ENCODE data around the gene S100A13.
"Not testable (repeated sequence)": the region's sequence is repeated elsewhere in the genome, so short reads cannot be mapped to it uniquely, and the experiment has no call there.

The S100A13 gene

DNA sequence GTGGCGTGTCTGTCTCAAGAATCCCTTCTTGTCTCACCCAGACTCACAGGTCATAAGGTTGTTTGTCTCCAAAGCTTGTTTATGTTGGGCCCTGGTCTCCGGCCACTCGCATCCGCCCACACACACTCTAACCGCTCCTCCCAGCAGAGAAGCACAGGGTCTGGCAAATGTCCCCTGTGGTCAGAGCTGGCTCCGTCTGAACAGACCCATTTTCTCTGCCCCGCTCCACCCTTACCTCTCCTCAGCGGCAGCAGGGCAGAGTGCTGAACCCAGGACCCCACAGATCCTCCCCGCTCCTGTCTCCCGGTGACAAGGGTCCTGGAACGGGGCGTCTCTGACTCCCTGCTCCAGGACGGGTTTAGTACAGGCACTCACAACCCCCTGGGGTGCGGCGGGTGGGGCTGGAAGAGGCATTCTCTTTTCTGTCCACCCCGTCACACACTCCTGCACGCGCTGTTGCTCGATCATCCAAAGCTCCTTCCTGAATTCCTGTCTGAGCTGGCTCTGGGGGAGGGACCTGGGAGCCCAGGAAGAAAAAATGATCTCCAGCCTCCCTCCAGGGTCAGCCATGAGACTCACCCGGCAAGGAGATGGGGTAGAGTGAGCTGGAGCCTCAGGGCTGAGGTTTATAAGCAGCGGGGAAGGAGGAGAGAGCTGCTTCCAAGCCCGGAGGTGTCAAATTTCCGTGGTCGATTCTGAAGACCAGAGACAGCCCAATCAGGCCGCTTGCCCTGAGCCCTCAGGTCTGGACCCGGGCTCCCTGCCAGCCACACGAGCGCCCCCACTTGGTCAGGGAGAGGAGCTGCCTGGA, at the start of gene S100A13:
TSS of gene S100A13 (minus strand) at position 602 of the 811 bp plus-strand sequence. CDS start 1,033 bp downstream, outside the sequence.
- peak in 37 of 56 donors; percentile 20 to 75 (median 49) for DNase-seq

DNA sequence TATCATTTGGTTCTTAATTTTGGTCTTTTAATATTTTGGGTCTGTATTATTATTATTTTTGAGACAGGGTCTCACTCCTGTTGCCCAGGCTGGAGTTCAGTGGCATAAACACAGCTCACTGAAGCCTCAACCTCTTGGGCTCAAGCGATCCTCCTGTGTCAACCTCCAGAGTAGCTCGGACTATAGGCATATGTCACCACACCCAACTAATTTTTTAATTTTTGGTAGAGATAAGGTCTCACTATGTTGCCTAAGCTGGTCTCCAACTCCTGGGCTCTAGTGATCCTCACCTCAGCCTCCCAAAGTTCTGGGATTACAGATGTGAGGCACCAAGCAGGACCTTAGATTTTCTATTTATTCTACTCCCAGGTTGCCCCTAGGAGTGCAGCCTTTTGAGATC, 46.2 kb upstream of the S100A13 start:
- DNase-seq, result no peak

DNA sequence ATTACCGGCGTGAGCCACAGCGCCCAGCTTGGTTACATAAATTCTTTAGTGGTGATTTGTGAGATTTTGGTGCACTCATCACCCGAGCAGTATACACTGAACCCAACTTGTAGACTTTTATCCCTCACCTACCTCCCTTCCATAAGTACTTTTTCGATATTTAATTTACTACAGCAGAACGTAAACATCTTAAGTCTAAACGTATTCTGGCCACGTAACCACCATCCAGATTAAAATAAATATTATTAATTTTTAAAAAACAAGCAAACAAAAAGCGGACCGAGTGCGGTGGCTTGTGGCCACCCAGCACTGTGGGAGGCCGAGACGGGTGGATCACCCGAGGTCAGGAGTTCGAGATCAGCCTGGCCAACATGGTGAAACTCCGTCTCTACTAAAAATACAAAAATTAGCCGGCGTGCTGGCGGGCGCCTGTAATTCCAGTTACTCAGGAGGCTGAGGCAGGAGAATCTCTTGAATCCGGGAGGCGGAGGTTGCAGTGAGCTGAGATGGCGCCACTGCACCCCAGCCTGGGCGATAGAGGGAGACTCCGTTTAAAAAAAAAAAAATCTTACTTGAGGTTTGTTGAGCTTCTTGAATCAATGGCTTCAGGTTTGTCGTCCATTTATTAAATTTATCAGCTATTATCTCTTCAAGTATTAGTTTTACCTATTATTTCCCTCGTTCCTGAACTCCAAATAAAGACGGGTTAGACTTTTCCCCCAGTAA, 44.5 kb upstream of the S100A13 start:
- peak in 8 of 56 donors; percentile 16 to 51 (median 20) for DNase-seq

DNA sequence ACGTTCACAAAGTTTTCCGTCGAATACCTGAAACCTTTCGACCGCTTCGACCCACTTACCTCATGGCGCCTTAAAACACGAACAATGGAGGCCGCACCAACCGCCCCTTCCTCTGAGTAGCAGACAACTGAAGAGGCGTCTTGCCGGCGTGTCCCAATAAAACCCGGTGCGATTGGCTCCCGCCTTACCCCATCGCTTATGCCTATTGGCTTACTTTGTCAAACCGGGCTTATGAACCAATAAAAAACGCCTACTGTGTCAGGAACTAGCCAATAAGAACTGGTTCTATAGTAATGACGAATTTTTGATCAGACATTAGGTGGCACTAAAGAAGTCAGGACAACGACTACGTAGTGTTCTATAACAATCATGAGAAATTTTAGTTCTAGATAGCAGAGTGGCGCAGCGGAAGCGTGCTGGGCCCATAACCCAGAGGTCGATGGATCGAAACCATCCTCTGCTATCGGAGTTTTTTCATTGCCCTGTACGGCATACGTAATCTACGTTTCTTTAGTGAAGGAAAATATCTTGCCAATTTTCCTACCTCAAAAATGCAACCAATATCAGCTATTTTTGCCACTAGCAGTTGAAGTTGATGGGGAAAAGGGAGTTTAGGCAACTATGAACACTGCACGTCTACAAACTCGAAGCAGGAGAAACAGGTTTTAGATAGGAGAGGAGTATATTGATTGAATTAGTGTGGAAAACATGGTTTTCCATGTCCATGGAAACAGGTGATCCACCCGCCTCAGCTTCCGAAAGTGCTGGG, 43.7 kb upstream of the S100A13 start, which contains the start of gene ILF2:
TSS of gene ILF2 (minus strand) at position 135 of the 769 bp plus-strand sequence. CDS start at position 64, 71 bp downstream.
- peak; percentile 52 to 98 (median 91) for DNase-seq

DNA sequence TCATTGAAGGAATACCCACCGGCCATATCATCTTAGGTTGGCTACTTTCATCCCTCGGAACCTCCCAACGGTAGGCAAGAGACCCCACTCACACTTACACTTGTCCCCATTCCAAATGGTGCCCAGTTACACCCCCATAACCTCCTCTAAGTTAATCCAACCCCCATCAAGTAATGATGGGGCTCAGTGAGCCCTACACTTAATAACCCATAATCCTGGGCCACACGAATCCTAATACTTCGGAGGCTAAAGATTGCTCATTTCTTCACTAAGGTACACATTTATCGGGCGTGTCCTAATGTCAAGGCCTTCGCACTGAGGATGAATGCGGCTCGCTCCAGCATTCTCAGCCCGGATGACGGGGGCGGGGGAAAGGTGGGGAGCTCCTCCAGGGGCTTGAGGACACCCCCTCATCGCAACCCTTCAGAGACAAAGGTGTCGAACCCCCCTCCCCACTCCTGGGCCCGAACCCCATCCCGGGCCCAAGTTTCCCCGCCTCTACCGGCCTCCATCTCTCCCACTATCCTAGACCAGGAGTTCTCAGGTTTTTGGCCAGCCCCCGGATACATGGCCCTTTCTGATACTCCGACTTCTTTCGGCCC, 43.1 kb upstream of the S100A13 start:
- no peak for DNase-seq

DNA sequence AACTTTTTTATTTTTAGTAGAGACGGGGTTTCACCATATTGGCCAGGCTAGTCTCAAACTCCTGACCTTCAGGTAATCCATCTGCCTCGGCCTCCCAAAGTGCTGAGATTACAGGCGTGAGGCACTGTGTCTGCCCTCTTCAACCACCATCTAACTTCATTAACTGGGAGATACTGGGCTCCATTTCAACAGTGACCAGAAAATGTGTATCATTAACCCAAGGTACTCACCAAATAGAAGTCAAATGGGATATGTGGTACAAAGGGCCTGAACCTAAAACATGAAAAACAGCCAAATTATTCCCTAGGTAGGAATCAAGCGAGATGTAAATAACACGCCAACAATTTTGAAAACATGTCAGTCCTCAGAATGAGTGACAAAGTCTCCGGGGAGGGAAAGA, 42.3 kb upstream of the S100A13 start:
- no peak for DNase-seq

DNA sequence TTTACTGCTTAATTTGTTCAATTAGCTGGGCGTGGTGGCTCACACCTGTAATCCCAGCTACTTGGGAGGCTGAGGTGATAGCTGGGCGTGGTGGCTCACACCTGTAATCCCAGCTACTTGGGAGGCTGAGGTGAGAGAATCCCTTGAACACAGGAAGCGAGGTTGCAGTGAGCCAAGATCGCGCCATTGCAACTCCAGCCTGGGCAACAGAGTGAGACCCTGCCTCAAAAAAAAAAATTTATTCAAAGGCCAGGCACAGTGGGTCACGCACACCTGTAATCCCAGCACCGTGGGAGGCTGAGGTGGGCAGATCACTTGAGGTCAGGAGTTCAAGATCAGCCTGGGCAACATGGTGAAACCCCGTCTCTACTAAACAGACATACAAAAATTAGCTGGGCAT, 41.4 kb upstream of the S100A13 start:
- not testable (repeated sequence) for DNase-seq

DNA sequence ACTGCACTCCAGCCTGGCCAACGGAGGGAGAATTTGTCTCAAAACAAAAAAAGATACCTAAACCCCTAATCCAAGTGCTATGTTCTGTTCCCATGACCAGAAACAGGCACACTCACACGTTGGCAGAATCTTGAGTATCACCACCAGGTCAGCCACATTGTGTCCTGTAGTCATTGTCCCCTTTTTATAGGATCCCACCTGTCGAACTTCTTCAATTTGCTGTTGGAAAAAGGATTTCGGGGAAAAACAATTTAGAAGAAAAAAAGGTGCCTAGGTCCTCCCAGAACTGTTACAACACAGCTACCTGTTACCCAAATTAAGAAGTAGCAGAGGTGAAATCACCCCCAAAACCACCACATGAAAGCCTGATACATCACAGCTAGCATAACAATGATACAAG, 40.1 kb upstream of the S100A13 start:
- no peak for DNase-seq

DNA sequence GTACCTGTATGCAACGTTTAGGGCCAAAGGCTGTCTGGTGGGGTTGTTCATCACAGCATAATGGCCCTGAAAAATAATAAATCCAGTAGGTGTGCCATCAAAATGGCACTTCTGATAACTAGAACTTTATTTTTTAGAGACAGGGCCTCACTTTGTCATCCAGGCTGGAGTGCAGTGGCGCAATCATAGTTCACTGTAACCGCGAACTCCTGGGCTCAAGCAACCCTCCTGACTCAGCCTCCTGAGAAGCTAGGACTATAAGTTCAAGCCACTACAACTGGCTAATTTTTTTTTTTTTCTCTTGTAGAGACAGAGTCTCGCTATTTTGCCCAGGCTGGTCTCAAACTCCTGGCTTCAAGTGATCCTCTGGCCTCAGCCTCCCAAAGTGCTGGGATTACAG, 35.9 kb upstream of the S100A13 start:
- no peak for DNase-seq

DNA sequence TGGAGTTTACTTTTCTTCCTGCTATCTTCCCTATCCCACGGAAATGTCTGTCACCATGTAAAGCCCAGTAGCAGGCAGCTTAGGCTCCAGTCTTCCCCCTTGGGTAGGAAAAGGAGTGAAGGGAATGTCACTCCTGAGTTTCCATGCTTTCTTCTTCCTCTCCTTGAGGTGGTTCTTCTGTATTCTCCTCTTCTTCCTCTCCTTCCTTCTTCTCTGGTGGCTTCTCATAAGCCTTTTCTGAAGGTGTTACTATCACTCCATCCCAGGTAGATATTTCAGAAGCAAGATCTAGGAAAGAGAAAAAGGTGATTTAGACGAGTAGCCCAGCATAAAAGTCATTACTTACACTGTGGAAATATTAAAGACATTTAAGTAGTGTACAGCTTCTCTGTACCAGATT, 35.0 kb upstream of the S100A13 start:
- DNase-seq, result no peak

DNA sequence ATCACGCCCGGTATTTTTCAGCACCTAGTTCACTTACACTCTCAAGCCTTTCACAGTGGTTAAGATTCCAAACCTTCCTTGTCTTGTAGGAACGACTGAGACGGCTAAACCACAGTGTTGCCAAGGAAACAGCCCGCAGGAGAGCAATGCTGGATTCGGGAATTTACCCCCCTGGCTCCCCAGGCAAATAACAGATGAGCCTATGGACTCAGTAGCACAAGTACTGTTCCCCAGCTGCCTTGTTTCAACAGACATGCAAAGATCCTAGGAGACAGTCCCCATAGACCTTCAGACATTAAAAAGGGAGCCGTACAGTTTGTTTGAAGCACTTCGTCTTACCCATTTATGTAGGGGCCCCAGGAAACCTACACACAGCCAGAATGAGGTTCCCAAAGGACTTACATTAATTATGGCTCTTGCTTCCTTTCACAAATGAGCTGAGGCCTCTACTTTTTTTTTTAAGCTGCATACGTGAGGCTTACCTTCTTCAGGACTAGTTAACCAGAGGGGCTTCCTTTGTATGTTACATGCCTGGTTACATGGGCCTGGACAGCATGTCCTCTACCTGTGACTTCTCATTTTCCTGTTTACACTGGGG, 33.9 kb upstream of the S100A13 start:
- DNase-seq, result no peak

DNA sequence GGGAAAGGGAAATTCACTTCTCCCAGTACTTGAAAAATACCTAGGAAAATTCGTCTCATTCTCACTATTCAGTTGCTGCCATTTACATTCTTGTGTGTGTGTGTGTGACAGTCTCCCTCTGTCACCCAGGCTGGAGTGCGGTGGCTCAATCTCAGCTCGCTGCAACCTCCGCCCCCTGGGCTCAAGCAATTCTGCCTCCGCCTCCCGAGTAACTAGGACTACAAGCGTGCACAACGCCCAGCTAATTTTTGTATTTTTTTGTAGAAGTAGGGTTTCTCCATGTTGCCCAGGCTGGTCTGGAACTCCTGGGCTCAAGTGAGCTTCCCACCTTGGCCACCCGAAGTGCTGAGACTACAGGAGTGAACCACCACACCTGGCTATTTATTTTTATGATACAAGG, 32.4 kb upstream of the S100A13 start:
- DNase-seq, result no peak

DNA sequence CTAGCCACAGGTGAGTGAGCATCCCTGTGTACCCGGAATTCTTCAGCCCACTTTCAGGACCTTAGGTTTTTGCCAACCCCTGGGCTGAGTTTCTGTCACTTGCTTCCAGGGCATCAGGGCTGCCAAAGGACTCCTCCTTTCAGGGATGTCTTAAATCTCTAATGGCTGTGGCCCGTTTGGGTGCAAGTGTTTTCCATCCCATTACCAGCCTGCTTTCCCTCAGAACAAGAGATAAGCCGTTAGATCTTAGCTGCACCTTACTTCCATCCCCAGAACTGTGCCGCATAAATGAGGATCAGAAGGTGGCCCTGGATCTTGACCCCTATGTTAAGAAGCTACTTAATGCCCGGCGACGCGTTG, 31.9 kb upstream of the S100A13 start:
- no peak for DNase-seq

DNA sequence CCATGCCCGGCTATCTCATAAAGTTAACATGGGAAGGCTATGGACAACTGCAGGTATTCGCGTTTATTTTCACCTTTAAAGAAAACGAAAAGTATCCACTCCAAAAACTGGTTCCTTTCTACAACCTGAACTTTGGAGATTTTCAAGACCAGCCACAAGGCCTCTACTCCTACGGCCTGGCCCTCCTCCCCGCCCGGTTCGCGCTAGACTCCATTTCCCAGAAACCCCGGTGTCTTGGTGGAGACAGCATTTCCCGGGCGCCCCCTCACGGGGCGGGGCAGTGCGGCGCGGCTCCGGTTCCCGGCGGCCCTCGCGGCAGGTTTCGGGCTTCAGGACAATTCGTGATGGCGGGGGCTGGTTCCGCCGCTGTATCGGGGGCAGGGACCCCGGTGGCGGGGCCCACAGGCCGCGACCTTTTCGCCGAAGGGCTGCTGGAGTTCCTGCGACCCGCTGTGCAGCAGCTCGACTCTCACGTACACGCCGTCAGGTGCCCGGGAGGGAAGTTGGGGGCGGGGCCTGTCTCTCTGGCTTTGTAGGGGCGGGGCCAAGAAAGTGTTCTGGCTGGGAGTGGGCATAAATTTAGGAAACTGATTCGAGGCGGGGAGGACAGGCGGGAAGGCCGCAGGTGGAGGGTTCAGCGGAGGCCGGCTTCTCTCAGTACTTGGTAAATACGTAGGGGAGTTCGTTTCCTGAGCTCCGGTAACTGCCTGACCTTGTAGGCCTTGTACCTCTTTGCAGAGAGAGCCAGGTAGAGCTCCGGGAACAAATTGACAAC, 31.3 kb upstream of the S100A13 start, which contains the start of gene SNAPIN:
TSS of gene SNAPIN (plus strand) at position 304 of the 775 bp plus-strand sequence. CDS start at position 345, 41 bp downstream.
- peak; percentile 47 to 96 (median 85) for DNase-seq

DNA sequence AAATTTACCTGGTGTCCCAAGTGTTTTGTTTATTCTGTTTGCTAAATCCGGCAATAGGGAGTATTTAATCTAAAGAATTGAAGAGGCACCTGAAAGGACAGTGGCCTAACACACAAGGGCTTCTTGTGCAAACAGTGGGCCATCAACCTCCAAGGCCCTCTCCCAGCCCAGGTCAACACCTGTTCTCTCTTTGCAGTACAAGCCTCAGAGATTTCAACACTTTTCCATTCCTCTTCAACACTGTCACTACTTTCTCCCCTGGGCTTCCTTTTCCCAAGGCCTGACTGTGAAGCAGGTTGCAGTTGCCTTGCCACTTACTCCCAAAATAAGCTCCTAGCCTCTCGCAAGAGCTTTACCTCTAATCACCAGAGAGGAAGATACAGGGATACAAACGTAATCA, 28.0 kb upstream of the S100A13 start:
- DNase-seq, result no peak

DNA sequence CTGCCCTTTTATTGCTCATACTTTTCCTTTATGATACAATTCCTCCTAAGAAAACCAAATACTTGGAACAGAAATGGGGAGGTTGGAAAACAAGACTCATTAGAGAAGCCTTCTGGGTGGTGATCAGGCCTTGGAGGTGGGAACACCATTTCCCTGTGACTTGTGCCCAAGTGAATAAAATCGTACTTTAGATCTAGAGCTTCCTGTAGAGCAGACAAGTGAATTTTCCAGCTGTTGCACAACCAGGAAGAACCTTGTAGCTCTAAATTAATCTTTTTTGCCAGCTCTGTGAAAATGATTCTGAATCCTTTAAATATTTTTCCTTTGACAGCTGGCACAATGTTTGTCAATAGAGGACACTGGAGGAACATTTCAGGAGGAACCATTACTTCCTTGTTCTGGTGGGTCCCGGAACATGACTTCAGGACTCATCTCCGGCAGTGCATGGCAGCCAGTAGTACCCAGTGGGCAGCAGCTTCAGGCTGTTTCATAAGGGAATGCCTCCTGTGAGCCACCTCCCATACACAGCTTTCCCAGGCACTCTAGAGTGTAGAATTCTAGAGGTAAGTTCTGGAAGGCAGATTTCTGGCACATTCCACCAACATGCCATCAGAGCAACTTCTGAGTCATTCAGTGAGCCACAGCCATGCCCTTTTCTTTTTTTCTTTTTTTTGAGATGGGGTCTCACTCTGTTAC, 25.6 kb upstream of the S100A13 start:
- DNase-seq, result no peak

DNA sequence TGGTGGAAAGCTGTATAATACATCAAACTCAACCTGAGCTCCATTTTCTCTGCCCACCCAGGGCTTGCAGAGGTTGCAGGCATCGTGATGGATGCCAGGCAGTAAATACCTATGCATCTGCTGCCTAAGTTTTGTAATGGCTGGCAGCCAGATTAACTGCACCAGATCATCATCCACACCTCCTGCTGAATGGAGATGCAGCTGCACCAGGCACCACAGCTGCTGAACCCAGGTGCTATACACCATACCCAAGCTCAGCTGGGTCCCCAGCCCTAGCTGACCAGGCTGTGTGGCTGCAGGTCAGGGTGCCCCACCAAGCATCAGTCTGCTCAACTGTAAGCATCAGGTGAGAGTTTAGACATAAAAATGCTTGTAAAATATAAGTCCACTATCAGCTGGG, 24.5 kb upstream of the S100A13 start:
- no peak for DNase-seq

DNA sequence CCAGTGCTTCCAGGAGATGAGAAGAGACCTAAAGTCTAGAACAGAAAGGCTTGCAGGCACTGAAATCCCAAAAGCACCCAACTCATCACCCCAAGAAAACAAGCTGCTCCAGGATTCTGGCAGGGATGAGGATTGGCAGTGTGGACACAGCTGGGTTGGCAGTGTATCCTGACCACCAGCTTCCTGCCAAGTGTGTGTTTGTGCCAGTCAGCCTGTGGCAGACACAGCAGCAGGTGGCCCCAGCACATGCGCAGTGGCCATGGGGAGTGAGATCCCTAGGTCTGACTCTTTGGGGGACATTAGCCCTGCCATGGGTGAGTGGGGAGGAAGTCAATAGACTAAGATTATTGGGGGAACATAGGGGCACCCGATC, 22.5 kb upstream of the S100A13 start:
- peak in 53 of 56 donors; percentile 26 to 90 (median 66) for DNase-seq

DNA sequence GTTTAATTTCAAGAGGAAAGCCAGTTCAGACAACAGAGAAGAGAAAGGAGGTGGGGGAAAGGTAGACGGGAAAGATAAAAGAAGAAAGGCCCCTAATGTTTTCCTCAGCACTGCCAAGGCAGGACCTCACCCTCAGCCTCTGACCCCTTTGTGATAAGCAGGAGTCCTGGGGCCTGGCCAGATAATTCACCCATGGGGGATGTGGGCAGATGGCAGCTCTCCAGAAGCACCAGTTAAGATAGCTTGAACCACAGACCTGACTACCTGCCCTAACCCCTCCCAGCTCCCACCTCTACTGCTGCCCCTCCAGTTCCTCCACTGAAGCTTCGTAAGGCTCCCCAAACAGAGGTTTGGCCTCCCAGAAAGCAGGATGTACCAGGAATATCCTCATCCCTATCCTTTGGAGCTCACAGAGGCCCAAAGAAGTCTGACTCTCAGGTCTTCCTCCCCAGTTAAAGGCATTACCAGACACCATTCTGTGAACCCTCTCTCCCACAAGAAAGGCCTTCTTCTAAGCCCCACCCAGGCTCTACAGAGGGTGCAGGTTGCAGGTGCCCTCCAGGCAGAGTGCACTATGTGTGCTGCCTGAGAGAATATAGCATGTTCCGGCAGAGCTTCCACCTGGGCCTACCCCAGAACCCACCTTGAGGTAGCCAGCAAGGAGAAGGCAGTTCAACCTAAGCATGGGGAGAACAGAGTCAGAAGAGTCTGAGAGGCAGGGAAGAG, 22.0 kb upstream of the S100A13 start:
- DNase-seq, result peak in 1 of 56 donors; percentile 19
